Measurements from ENCODE around the gene PLGLB2.
"Not testable (repeated sequence)": the region's sequence is repeated elsewhere in the genome, so short reads cannot be mapped to it uniquely, and the experiment has no call there.

DNA sequence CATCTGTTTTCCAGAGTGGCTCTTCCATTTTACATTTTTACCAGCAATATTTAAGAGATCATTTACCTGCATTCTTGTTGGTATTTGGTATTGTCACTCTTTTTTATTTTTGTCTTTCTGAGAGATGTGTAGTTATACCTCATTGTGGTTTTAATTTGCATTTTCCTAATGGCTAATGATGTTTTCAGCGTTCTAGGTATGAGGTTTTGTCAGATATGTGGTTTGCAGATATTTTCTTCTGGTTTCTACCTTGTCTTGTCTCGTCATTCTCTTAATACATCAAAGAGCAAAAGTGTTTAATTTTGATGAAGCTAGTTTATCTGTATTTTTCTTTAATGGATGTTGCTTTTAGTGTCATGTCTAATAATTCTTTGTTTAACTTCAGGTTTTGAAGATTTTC is 39.5 kb upstream of the PLGLB2 start:
- not testable (repeated sequence) for TF ChIP-seq SPI1, POLR2A, POLR2AphosphoS5, TAF1 (IDR thresholded peaks at IDR 0.05; ENCODE audit: low read depth, low read length)
